GM12875 (cell line): Measurements from ENCODE around the gene OR4Q2.
"Not testable (repeated sequence)": the region's sequence is repeated elsewhere in the genome, so short reads cannot be mapped to it uniquely, and the experiment has no call there.

Experiments
- H3K4me3 ChIP-seq: one replicate; pipeline ENCODE4 v1.5.1; 2011; ENCODE audit warnings: low read depth, low read length, control low read depth
- TF ChIP-seq, protein P1 (sequence below): IDR thresholded peaks from 2 replicates; pipeline ENCODE4 v1.5.1; 2011; ENCODE audit warnings: low read depth, mild to moderate bottlenecking, control low read depth, inconsistent platforms, low read length, moderate library complexity, borderline replicate concordance; ENCODE audit not compliant: insufficient read depth

The OR4Q2 gene

DNA sequence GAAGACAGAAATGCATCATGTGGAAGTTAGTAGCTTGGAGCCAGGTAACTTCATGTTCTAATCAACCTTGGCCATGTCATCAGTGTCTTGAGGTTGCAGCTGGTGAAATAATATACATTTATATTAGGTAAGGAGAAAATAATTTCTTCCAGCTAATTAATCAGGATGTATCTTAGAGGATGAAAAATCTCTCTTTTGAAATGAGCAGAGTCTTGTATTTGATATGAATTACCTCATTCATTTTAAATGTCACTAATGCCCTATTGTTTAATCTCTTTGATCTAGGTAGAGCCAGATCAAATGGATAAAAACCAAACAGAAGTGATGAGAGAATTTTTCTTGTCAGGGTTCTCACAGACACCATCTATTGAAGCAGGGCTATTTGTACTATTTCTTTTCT is at the start of gene OR4Q2:
Gene OR4Q2, plus strand, starts transcription at position 301 of the 400 bp plus-strand sequence.
- H3K4me3 ChIP-seq = no peak within 1 kb of the TSS
- TF ChIP-seq, protein P1, sequence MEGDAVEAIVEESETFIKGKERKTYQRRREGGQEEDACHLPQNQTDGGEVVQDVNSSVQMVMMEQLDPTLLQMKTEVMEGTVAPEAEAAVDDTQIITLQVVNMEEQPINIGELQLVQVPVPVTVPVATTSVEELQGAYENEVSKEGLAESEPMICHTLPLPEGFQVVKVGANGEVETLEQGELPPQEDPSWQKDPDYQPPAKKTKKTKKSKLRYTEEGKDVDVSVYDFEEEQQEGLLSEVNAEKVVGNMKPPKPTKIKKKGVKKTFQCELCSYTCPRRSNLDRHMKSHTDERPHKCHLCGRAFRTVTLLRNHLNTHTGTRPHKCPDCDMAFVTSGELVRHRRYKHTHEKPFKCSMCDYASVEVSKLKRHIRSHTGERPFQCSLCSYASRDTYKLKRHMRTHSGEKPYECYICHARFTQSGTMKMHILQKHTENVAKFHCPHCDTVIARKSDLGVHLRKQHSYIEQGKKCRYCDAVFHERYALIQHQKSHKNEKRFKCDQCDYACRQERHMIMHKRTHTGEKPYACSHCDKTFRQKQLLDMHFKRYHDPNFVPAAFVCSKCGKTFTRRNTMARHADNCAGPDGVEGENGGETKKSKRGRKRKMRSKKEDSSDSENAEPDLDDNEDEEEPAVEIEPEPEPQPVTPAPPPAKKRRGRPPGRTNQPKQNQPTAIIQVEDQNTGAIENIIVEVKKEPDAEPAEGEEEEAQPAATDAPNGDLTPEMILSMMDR = no peak

DNA sequence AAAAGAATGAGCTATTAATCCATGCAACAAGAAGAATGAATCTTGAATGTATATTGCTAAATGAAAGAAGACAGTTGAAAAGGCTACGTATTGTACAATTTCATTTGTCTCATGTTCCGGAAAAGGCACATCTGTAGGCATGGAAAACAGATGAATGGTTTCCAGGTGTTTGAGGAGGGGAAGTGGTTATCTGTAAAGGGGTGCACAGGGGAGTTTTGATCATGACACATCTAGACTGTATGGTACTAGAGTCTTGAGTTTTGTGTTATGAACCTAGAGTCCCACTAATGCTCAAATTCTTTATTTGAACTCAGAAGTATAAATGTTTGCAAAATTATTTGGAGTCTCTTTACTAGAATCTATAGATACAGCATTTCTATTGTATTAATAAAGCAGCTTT is 32.2 kb upstream of the OR4Q2 start:
- H3K4me3 ChIP-seq = not testable (repeated sequence)

DNA sequence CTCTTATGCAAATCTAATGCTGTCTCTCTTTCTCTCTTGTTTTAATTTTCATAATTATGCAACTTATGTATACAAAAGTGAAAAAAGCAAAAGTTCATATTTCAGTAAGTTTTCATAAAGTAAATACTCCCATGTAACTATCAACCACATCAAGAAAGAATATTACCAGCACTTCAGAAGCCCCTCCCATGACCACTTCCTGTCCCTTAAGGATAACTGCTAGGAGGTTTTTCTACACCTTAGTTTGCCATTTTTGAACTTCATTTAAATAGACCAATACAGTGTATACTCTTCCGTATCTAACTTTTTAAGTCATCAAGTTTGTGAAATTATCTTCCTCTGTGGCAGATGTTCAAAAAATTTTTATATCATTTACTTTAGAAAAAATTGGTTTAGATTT is 27.1 kb upstream of the OR4Q2 start:
- H3K4me3 ChIP-seq = no peak overlapping the region
- TF ChIP-seq, protein P1 = no peak

DNA sequence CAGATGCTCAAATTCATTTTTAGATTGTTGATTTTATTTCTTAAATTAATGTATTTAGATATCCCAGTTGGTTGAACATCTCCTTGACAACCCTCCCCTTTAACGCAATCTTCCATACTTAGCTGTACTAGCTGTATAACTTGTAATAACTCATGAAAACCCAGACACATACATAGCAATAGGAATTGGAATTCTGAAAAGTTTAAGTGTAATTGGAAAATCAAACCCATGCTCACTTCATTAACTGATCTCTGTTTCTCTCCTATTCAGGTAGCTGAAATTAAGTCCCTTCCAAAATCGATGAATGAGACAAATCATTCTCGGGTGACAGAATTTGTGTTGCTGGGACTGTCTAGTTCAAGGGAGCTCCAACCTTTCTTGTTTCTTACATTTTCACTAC is 26.7 kb upstream of the OR4Q2 start, which contains the start of gene OR4K15:
Gene OR4K15, plus strand, starts transcription at position 301 of the 400 bp plus-strand sequence. Its CDS starts 0 bp downstream, at position 301.
- H3K4me3 ChIP-seq = no peak within 1 kb of the TSS
- TF ChIP-seq, protein P1 = no peak

DNA sequence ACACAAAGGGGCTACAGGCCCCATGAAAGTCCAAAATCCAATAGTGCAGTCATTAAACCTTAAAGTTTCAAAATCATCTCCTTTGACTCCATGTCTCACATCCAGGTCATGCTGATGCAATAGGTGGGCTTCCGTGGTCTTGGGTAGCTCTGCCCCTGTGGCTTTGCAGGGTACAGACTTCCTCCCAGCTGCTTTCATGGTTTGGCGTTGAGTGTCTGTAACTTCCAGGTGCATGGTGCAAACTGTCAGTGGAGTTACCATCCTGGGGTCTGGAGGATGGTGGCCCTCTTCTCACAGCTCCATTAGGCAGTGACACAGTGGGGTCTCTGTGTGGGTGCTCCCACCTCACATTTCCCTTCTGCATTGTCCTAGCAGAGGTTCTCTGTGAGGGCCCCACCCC is 8.5 kb upstream of the OR4Q2 start:
- no peak overlapping the region for H3K4me3 ChIP-seq
- TF ChIP-seq, protein P1 = no peak

DNA sequence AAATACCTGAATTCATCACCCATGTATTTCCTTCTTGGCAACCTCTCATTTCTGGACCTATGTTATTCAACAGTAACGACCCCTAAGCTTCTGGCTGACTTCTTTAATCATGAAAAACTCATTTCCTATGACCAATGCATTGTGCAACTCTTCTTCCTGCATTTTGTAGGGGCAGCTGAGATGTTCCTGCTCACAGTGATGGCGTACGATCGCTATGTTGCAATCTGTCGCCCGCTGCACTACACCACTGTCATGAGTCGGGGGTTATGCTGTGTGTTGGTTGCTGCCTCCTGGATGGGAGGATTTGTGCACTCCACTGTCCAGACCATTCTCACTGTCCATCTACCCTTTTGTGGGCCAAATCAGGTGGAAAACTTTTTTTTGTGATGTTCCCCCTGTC is 356 bp downstream of the OR4Q2 start:
- TF ChIP-seq, protein P1 = no peak
- no peak overlapping the region for H3K4me3 ChIP-seq

DNA sequence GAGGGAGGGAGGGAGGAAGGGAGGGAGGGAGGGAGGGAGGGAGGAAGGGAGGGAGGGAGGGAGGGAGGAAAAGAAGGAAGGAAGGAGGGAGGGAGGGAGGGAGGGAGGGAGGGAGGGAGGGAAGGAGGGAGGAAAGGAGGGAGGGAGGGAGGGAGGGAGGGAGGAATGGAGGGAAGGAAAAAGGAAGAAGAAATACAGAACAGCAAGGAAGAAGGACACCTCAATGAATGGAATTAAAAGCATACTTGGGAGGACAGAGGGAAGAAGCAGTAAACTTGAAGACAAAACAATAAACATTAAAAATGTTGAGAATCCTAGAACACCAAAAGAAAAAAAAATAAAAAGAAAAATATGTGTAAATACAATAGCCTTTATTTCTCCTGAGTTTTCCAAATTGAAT is 6.2 kb downstream of the OR4Q2 start:
- TF ChIP-seq, protein P1 = no peak
- no peak overlapping the region for H3K4me3 ChIP-seq
